HFFc6 (cell line): ENCODE data around the gene BET1L. TPM values are rescaled to one million over a fixed set of nuclear protein-coding genes. Genes with fewer than 3 reads are reported as not detected.
A peak's percentile ranks its signal among the peaks of the same experiment; 100 is the strongest.

Experiments
- DNase-seq: peaks from one replicate; pipeline ENCODE4 v3.0.0-alpha.2; 2018
- H3K27ac Mint-ChIP-seq: 2 replicates; pipeline ENCODE4 v1.8.0; 2020; ENCODE audit warnings: mild to moderate bottlenecking, mixed read lengths
- H3K27me3 Mint-ChIP-seq: 2 replicates; pipeline ENCODE4 v1.8.0; 2021; ENCODE audit warnings: mild to moderate bottlenecking, moderate library complexity, mixed read lengths; ENCODE audit not compliant: insufficient read depth
- H3K36me3 Mint-ChIP-seq: 2 replicates; pipeline ENCODE4 v1.8.0; 2021; ENCODE audit warnings: low read depth, mixed read lengths
- H3K4me1 Mint-ChIP-seq: 2 replicates; pipeline ENCODE4 v1.8.0; 2020; ENCODE audit warnings: low read depth, mixed read lengths
- H3K4me3 Mint-ChIP-seq: 2 replicates; pipeline ENCODE4 v1.8.0; 2020; ENCODE audit warnings: mild to moderate bottlenecking, moderate library complexity, mixed read lengths
- H3K9me3 Mint-ChIP-seq: 2 replicates; pipeline ENCODE4 v1.8.0; 2020; ENCODE audit warnings: mild to moderate bottlenecking, mixed read lengths
- total RNA-seq, 6 experiments: library from RNA; stranded (reverse); fragmentation: NEBNext Ultra II Directional; extraction: Animal tissue kit (Norgen Biotek cat#: 25700); gene quantifications; 2 replicates in 1 of 6; 3 replicates in 5 of 6; pipeline ENCODE4 v1.2.3, GENCODE V29; 2021
- TF ChIP-seq, protein P1 (sequence below): fragments of 200-600 bp; sonication (generic); IDR thresholded peaks from 2 replicates; pipeline ENCODE4 v1.5.0; 2021; ENCODE audit warnings: antibody characterized with exemption, mild to moderate bottlenecking

The BET1L gene
- total RNA-seq, 6 experiments from 2014 or later, result 63.5 to 76.9 (median 67.2) TPM

DNA sequence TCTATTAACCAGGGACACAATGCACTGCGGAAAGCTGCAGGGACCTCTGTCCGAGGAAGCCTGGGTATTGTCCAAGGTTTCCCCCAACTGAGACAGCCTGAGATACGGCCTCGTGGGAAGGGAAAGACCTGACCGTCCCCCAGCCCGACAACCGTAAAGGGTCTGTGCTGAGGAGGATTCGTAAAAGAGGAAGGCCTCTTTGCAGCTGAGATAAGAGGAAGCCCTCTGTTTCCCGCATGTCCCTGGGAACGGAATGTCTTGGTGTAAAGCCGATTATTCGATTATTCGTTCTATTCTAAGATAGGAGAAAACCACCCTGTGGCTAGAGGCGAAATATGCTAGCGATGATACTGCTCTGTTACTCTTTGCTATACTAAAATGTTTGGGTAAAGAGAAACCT is 5.2 kb downstream of the BET1L start:
- Mint-ChIP-seq H3K27me3 (peaks cover 6% of the 10 kb centered on the region), H3K36me3 (peaks cover 24% of the 10 kb centered on the region), H3K9me3 (no peaks in the 10 kb centered on the region), H3K4me3 (no peak overlapping the region), H3K27ac (no peak overlapping the region), H3K4me1 (peaks cover 4% of the 10 kb centered on the region; the same call in 1 of the 2 replicates)
- DNase-seq, result no peak
- TF ChIP-seq, protein P1, sequence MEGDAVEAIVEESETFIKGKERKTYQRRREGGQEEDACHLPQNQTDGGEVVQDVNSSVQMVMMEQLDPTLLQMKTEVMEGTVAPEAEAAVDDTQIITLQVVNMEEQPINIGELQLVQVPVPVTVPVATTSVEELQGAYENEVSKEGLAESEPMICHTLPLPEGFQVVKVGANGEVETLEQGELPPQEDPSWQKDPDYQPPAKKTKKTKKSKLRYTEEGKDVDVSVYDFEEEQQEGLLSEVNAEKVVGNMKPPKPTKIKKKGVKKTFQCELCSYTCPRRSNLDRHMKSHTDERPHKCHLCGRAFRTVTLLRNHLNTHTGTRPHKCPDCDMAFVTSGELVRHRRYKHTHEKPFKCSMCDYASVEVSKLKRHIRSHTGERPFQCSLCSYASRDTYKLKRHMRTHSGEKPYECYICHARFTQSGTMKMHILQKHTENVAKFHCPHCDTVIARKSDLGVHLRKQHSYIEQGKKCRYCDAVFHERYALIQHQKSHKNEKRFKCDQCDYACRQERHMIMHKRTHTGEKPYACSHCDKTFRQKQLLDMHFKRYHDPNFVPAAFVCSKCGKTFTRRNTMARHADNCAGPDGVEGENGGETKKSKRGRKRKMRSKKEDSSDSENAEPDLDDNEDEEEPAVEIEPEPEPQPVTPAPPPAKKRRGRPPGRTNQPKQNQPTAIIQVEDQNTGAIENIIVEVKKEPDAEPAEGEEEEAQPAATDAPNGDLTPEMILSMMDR, result no peak

DNA sequence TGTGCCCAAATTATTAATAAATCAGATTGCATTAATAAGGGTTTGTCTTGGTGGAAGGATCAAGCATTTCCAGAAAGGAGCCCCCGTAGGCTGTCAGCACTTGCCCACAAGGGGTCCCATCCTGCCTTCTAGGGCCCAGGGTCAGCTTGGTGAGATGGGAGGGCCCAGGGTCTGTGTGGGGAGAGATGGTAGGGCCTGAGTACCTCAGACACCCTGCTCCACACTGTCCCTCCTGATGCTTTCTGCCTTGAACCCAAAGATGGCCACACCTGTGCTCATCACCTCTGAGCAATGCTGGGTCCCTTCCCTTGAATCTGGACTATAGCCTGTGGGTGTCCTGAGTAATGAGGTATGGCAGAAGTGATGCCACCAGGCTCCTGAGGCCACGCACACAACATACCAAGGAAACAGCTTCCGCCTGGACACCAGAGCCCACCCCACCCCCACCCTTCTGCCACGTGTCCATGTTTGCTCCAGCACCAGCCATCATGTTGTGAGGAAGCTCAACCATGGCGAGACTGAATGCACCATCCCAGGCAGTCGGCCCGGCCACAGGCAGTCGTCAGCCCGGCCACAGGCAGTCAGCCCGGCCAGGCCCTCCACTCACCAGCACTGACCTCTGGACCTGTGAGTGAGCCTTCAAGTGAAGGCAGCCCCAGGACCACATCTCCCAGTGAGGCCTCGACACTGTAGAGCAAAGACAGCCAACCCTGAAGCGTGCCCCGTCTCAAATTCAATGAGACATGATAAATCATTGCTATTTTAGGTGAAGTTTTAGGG is 6.8 kb downstream of the BET1L start:
- Mint-ChIP-seq H3K4me3 (no peak overlapping the region), H3K27me3 (peaks cover 6% of the 10 kb centered on the region), H3K36me3 (peaks cover 14% of the 10 kb centered on the region; the same call in 1 of the 2 replicates), H3K27ac (no peak overlapping the region), H3K9me3 (no peaks in the 10 kb centered on the region), H3K4me1 (peaks cover 4% of the 10 kb centered on the region; the same call in 1 of the 2 replicates)
- TF ChIP-seq, protein P1, result no peak
- DNase-seq, result no peak

DNA sequence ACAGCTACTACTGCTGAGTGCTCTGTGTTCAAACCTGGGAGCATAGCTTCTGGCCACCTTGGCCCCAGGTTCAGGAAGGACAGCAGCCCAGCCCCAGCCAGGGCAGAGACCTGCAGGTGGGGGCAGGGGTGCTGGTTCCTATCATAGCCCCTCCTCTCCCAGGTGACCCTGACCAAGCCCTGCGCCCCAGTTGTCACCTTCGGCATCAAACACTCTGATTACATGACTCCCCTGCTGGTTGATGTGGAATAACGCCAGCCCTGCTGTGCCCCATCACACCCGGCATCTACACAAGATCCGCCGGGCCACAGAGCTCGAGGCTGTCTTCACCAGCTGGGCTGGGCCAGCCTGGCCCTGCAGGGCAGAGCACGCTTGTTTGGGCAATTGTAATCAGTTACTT is 7.4 kb downstream of the BET1L start:
- Mint-ChIP-seq H3K27me3 (peaks cover 6% of the 10 kb centered on the region), H3K4me1 (peaks cover 4% of the 10 kb centered on the region; the same call in 1 of the 2 replicates), H3K36me3 (peaks cover 14% of the 10 kb centered on the region; the same call in 1 of the 2 replicates), H3K9me3 (no peaks in the 10 kb centered on the region), H3K4me3 (no peak overlapping the region), H3K27ac (no peak overlapping the region)
- no peak for DNase-seq
- TF ChIP-seq, protein P1, result peak; percentile 23

DNA sequence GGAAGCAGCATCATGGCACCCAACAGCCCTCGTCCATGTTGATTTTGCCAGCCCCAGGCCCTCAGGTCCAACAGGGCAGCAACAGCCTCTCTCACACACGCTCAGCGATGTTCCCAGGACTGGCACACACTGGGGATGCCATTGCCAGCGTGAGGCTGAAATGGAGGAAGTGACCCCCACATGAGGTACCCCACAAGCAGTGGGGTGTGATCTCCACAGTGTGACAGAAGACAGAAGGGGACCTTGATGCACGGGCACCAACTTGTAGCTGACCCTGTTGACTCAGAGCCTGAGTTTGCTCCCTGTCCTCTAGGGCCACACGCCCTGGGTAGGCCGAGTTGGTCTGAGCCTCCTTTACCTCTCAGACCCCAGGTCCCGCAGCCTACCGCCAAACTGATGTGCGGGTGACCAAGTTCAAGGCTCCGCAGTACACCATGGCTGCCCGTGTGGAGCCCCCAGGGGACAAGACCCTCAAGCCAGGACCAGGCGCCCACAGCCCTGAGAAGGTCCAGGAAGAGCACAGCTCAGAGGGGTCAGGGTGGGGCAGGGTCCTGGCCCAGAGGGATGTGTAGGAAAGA is 8.1 kb downstream of the BET1L start:
- no peak for DNase-seq
- Mint-ChIP-seq H3K27me3 (peaks cover 6% of the 10 kb centered on the region), H3K36me3 (peaks cover 14% of the 10 kb centered on the region; the same call in 1 of the 2 replicates), H3K4me1 (peaks cover 4% of the 10 kb centered on the region; the same call in 1 of the 2 replicates), H3K4me3 (no peak overlapping the region), H3K9me3 (no peaks in the 10 kb centered on the region), H3K27ac (no peak overlapping the region)
- TF ChIP-seq, protein P1, result no peak

DNA sequence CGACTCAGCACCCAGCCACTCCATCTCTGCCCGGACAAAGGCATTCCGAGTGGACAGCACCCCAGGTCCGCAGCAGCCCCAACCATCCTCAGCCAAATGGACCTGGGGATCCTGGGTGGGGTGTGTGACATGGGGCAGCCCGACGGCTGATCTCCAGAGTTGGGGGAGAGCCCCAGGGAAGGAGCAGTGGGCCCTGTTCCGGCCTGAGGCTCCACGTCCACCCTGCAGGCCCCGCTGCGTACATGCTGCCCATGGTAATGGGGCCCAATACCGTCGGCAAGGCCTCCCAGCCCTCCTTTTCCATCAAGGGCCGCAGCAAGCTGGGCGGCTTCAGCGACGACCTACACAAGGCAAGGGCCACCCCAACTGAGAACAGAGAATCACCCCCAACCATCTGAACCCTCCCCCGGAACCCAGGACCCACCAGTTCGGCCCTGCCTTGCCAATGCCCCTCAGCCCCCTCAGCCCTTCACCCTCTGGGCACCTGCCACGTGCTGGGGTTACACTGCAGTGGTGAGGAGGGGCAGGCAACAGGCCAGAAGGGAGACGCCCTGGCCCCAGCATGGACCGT is 8.9 kb downstream of the BET1L start:
- TF ChIP-seq, protein P1, result no peak
- Mint-ChIP-seq H3K27ac (no peak overlapping the region), H3K27me3 (peaks cover 4% of the 10 kb centered on the region), H3K9me3 (no peaks in the 10 kb centered on the region), H3K36me3 (peaks cover 10% of the 10 kb centered on the region; the same call in 1 of the 2 replicates), H3K4me3 (no peak overlapping the region), H3K4me1 (no peaks in the 10 kb centered on the region)
- no peak for DNase-seq
